ENCODE measurements around the gene NMT1.

- TF ChIP-seq CTCF (conservative IDR thresholded peaks at IDR 0.05; ENCODE audit: low read depth in 2 of 2) (no peak), POLR2AphosphoS5 (IDR thresholded peaks at IDR 0.05; ENCODE audit: low read depth) (no peak), REST (IDR thresholded peaks at IDR 0.05; ENCODE audit: unreplicated experiment) (no peak), NANOG (IDR thresholded peaks at IDR 0.05; ENCODE audit: borderline replicate concordance) (no peak), EZH2 (IDR thresholded peaks at IDR 0.05; ENCODE audit: low read depth, unreplicated experiment) (no peak), EZH2phosphoT487 (IDR thresholded peaks at IDR 0.05; ENCODE audit: unreplicated experiment) (no peak), CREB1 (CRISPR knock-in tag; IDR thresholded peaks at IDR 0.05; ENCODE audit: low read depth) (no peak), ZNF114 (CRISPR knock-in tag; IDR thresholded peaks at IDR 0.05) (no peak), JUNB (IDR thresholded peaks at IDR 0.05; ENCODE audit: unreplicated experiment) (no peak), ZNF462 (CRISPR knock-in tag; IDR thresholded peaks at IDR 0.05) (no peak), STAT1 (IDR thresholded peaks at IDR 0.05; ENCODE audit: unreplicated experiment) (no peak), ZNF331 (CRISPR knock-in tag; IDR thresholded peaks at IDR 0.05; ENCODE audit: low read depth) (no peak)
- TF ChIP-seq, protein P1, sequence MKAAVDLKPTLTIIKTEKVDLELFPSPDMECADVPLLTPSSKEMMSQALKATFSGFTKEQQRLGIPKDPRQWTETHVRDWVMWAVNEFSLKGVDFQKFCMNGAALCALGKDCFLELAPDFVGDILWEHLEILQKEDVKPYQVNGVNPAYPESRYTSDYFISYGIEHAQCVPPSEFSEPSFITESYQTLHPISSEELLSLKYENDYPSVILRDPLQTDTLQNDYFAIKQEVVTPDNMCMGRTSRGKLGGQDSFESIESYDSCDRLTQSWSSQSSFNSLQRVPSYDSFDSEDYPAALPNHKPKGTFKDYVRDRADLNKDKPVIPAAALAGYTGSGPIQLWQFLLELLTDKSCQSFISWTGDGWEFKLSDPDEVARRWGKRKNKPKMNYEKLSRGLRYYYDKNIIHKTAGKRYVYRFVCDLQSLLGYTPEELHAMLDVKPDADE (IDR thresholded peaks at IDR 0.05) = no peak
Measured at GRCh38 chr17:45060382-45060796, 728 bp upstream of the NMT1 start.
